ENCODE measurements around the gene MYMK.

Gene MYMK

DNA sequence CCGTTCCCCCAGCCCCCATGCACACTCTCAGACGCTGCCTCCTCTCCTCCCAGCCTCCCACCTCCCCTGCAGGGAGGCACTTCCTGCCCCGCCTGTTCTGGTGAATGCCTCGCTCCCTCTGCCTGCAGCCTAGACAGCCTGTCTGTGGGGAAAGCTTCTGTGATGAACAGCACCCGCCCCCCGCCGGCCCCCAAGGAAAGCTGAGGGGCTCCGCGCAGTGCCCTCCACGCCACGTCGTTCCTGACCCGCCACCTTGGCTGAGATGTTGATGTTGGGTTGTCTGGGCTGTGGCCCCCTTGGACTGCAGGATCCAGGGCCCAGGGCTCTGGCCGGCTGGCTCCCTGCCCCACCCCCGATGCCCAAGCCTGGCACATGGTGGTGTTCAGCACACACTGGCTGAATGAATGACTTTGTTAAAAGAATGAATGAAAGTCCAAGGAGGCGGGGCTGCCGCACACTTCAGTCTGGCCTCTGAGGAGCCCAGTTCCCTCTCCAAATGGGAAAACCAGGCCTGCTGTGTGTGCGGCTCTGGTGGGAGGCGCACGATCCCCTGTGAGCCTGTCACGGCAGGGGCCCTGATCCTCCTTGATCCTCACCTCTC lies 2.1 kb upstream of the MYMK start:
- ATAC-seq, result no peak

DNA sequence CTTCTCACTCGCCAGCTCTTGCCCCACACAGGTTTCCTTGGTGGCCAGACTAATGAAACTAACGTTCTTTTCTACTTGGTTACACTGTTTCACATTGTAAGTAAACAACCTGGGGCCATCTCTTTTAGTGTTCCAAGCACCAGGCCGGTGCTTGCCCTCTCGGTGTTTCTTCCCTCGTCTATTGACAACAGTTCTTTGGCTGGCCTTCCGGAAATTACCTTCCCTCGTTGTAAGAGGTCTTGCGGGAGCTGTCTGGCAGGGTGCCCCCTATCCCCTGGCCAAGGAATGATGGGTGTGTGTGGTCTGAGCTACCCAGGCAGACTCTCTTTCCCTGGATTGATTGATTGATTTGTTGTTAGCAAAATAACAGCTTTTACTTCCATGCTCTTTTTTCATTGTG lies 918 bp upstream of the MYMK start:
- TF ChIP-seq ZFP3 (CRISPR knock-in tag; IDR thresholded peaks at IDR 0.05), result no peak
- no peak for TF ChIP-seq ZFP30 (CRISPR knock-in tag; IDR thresholded peaks at IDR 0.05)
- no peak for TF ChIP-seq ZNF565 (CRISPR knock-in tag; conservative IDR thresholded peaks at IDR 0.05; ENCODE audit: low read depth)
- TF ChIP-seq, protein P1, sequence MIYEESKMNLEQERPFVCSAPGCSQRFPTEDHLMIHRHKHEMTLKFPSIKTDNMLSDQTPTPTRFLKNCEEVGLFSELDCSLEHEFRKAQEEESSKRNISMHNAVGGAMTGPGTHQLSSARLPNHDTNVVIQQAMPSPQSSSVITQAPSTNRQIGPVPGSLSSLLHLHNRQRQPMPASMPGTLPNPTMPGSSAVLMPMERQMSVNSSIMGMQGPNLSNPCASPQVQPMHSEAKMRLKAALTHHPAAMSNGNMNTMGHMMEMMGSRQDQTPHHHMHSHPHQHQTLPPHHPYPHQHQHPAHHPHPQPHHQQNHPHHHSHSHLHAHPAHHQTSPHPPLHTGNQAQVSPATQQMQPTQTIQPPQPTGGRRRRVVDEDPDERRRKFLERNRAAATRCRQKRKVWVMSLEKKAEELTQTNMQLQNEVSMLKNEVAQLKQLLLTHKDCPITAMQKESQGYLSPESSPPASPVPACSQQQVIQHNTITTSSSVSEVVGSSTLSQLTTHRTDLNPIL (CRISPR knock-in tag; IDR thresholded peaks at IDR 0.05; ENCODE audit: low read depth), result no peak
- no peak for TF ChIP-seq CSDC2 (CRISPR knock-in tag; IDR thresholded peaks at IDR 0.05)
- no peak for TF ChIP-seq PPARA (CRISPR knock-in tag; IDR thresholded peaks at IDR 0.05; ENCODE audit: borderline replicate concordance)
- TF ChIP-seq RARB (CRISPR knock-in tag; IDR thresholded peaks at IDR 0.05), result no peak
- TF ChIP-seq SNAI2 (CRISPR knock-in tag; IDR thresholded peaks at IDR 0.05), result no peak
- no peak for TF ChIP-seq TCF4 (CRISPR knock-in tag; IDR thresholded peaks at IDR 0.05; ENCODE audit: borderline replicate concordance)
- no peak for ATAC-seq

More for the DNA sequence above, 2.1 kb upstream of the MYMK start:
- TF ChIP-seq ZC3H10 (CRISPR knock-in tag; IDR thresholded peaks at IDR 0.05) (no peak), ARNTL (CRISPR knock-in tag; IDR thresholded peaks at IDR 0.05; ENCODE audit: borderline replicate concordance, low read depth) (no peak), ZFP3 (CRISPR knock-in tag; IDR thresholded peaks at IDR 0.05) (no peak), SNAI2 (CRISPR knock-in tag; IDR thresholded peaks at IDR 0.05) (no peak), ZNF70 (CRISPR knock-in tag; IDR thresholded peaks at IDR 0.05) (no peak), ISL1 (CRISPR knock-in tag; IDR thresholded peaks at IDR 0.05) (no peak), OSR1 (CRISPR knock-in tag; IDR thresholded peaks at IDR 0.05) (no peak)
- TF ChIP-seq, protein P2, sequence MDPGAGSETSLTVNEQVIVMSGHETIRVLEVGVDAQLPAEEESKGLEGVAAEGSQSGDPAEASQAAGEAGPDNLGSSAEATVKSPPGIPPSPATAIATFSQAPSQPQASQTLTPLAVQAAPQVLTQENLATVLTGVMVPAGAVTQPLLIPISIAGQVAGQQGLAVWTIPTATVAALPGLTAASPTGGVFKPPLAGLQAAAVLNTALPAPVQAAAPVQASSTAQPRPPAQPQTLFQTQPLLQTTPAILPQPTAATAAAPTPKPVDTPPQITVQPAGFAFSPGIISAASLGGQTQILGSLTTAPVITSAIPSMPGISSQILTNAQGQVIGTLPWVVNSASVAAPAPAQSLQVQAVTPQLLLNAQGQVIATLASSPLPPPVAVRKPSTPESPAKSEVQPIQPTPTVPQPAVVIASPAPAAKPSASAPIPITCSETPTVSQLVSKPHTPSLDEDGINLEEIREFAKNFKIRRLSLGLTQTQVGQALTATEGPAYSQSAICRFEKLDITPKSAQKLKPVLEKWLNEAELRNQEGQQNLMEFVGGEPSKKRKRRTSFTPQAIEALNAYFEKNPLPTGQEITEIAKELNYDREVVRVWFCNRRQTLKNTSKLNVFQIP (CRISPR knock-in tag; IDR thresholded peaks at IDR 0.05; ENCODE audit: borderline replicate concordance, low read depth), result no peak

DNA sequence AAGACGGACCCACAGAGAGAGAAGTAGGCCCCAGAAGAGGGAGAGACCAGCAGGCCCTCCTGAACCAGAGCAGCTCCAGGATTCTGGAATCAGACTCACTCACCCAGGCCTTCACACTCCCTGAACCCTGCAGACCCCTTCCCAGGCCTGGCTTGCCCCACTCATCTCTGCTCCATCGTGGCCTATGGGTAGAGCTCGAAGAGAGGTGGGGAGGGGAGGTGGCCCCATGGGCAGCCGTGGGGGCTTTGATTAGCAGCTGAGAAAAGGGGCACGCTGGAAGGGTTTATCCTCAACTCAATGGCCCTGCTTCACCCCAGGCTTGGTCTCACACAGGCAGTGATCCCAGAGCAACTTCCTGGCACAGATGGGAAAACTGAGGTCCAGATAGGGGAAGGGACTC lies 613 bp downstream of the MYMK start:
- ATAC-seq, result no peak
- no peak for TF ChIP-seq RARB (CRISPR knock-in tag; IDR thresholded peaks at IDR 0.05)
- no peak for TF ChIP-seq PPARA (CRISPR knock-in tag; IDR thresholded peaks at IDR 0.05; ENCODE audit: borderline replicate concordance)
- TF ChIP-seq ZNF70 (CRISPR knock-in tag; IDR thresholded peaks at IDR 0.05), result no peak
- no peak for TF ChIP-seq ARNTL (CRISPR knock-in tag; IDR thresholded peaks at IDR 0.05; ENCODE audit: borderline replicate concordance, low read depth)

DNA sequence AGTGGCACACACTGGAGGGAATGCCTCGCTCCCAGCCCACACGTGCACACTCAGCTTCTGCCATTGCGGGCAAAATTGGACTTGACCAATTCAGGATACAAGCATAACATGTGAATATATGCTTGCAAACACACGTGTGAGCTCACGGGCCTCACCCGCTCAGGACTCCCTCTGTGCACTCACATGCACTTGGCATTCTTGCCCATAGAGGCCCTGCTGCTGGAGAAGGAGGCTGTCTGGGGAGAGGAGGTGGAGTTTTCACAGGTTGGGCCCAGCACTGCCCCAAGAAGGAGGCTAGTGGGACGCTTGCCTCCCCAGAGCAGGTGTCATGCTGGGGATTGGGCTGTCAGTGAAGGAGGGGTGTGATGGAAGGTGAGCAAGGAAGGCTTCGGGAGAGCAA lies 1.7 kb downstream of the MYMK start:
- ATAC-seq, result no peak
- TF ChIP-seq ZNF8 (CRISPR knock-in tag; IDR thresholded peaks at IDR 0.05), result no peak
- no peak for TF ChIP-seq CSDC2 (CRISPR knock-in tag; IDR thresholded peaks at IDR 0.05)
- no peak for TF ChIP-seq ZNF70 (CRISPR knock-in tag; IDR thresholded peaks at IDR 0.05)
- TF ChIP-seq, protein P3, sequence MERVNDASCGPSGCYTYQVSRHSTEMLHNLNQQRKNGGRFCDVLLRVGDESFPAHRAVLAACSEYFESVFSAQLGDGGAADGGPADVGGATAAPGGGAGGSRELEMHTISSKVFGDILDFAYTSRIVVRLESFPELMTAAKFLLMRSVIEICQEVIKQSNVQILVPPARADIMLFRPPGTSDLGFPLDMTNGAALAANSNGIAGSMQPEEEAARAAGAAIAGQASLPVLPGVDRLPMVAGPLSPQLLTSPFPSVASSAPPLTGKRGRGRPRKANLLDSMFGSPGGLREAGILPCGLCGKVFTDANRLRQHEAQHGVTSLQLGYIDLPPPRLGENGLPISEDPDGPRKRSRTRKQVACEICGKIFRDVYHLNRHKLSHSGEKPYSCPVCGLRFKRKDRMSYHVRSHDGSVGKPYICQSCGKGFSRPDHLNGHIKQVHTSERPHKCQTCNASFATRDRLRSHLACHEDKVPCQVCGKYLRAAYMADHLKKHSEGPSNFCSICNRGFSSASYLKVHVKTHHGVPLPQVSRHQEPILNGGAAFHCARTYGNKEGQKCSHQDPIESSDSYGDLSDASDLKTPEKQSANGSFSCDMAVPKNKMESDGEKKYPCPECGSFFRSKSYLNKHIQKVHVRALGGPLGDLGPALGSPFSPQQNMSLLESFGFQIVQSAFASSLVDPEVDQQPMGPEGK (CRISPR knock-in tag; IDR thresholded peaks at IDR 0.05; ENCODE audit: borderline replicate concordance), result no peak
- TF ChIP-seq, protein P4, sequence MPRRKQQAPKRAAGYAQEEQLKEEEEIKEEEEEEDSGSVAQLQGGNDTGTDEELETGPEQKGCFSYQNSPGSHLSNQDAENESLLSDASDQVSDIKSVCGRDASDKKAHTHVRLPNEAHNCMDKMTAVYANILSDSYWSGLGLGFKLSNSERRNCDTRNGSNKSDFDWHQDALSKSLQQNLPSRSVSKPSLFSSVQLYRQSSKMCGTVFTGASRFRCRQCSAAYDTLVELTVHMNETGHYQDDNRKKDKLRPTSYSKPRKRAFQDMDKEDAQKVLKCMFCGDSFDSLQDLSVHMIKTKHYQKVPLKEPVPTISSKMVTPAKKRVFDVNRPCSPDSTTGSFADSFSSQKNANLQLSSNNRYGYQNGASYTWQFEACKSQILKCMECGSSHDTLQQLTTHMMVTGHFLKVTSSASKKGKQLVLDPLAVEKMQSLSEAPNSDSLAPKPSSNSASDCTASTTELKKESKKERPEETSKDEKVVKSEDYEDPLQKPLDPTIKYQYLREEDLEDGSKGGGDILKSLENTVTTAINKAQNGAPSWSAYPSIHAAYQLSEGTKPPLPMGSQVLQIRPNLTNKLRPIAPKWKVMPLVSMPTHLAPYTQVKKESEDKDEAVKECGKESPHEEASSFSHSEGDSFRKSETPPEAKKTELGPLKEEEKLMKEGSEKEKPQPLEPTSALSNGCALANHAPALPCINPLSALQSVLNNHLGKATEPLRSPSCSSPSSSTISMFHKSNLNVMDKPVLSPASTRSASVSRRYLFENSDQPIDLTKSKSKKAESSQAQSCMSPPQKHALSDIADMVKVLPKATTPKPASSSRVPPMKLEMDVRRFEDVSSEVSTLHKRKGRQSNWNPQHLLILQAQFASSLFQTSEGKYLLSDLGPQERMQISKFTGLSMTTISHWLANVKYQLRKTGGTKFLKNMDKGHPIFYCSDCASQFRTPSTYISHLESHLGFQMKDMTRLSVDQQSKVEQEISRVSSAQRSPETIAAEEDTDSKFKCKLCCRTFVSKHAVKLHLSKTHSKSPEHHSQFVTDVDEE (CRISPR knock-in tag; IDR thresholded peaks at IDR 0.05), result no peak
- TF ChIP-seq, protein P2 (CRISPR knock-in tag; IDR thresholded peaks at IDR 0.05; ENCODE audit: borderline replicate concordance, low read depth), result no peak
- TF ChIP-seq ZFP3 (CRISPR knock-in tag; IDR thresholded peaks at IDR 0.05), result no peak
- TF ChIP-seq ISL1 (CRISPR knock-in tag; IDR thresholded peaks at IDR 0.05), result no peak
- TF ChIP-seq ARNTL (CRISPR knock-in tag; IDR thresholded peaks at IDR 0.05; ENCODE audit: borderline replicate concordance, low read depth), result no peak
- TF ChIP-seq ZC3H10 (CRISPR knock-in tag; IDR thresholded peaks at IDR 0.05), result no peak

Data from SK-N-SH treated with all-trans-retinoic acid at 6 μM for 48 hours (cell line).